ENCODE data around the gene KRT78. TPM values are rescaled to one million over a fixed set of nuclear protein-coding genes. Genes with fewer than 3 reads are reported as not detected.

KRT78 gene
- total and polyA plus RNA-seq, 4 donors, result 0.06 TPM; not detected in 3

DNA sequence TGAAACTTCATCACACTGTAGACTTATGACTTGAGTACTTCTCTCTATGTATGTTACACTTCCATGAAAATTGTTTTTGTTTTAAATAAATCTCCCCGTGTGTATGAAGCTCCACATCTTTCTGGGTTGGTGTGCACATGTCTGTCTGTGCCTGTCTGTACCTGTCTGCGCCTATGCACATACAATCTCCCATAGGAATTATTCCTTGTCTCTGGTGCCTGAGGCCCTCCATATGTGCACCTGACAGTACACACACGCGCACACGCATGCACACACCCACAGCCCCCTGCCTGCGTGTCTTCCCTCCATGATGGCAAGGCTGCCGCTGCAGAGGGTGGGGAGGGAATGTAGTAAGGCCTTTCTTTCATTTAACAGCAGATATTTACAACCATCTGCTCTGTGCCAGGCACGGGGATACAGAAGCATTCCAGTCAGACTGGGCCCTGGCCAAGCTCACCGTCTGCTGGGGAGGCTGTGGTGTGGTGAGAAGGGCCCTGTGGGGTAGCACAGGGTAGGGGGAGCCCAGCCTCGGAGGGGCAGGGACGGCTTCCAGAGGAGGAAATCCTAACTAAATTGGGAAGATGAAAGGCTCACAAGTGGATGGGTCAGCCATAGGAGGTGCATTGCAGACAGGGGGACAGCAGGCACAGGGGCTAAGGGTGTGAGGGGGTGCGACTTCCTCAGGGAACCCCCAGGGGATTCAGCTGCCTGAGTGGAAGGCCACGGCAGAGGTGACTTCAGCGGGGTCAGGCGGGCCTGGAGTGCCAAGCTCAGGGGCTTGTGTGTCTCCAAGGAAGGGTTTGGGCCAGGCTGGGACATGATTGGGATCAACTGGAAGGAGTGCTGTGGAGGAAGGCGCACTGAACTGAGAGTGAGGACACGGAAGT lies 30.0 kb upstream of the KRT78 start:
- Histone ChIP-seq H3K4me1 (ENCODE audit: control insufficient read depth in 4 of 4, insufficient read depth in 4 of 4, low read length in 3 of 4) (peaks cover 0 to 12% (median 4%) of the 10 kb centered on the region in 4 donors), H3K4me3 (ENCODE audit: low read depth in 1 of 3, low read length in 3 of 3) (no peak overlapping the region), H3K9ac (ENCODE audit: low read depth in 1 of 2, low read length in 2 of 2) (no peak overlapping the region), H3K9me3 (ENCODE audit: control insufficient read depth in 4 of 4, low read length in 3 of 4) (no peaks in the 10 kb centered on the region), H3K27ac (ENCODE audit: low read depth in 1 of 2, low read length in 2 of 2) (no peak overlapping the region), H3K36me3 (ENCODE audit: control insufficient read depth in 4 of 4, insufficient read depth in 3 of 4, low read depth in 1 of 4, low read length in 3 of 4) (no peaks in the 10 kb centered on the region), H3K27me3 (ENCODE audit: control insufficient read depth in 4 of 4, insufficient read depth in 4 of 4, low read length in 3 of 4) (no peaks in the 10 kb centered on the region)
- no peak for DNase-seq (ENCODE audit: low spot score)
- TF ChIP-seq RXRA (IDR thresholded peaks at IDR 0.05) (no peak), NR2F2 (IDR thresholded peaks at IDR 0.05) (no peak), EGR1 (IDR thresholded peaks at IDR 0.05; ENCODE audit: low read depth in 2 of 2) (no peak), SP1 (IDR thresholded peaks at IDR 0.05) (no peak), YY1 (IDR thresholded peaks at IDR 0.05) (no peak), HNF4G (IDR thresholded peaks at IDR 0.05) (no peak), FOXA2 (IDR thresholded peaks at IDR 0.05) (no peak)
- TF ChIP-seq, protein P1, sequence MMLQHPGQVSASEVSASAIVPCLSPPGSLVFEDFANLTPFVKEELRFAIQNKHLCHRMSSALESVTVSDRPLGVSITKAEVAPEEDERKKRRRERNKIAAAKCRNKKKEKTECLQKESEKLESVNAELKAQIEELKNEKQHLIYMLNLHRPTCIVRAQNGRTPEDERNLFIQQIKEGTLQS (IDR thresholded peaks at IDR 0.05), result no peak
- TF ChIP-seq, protein P2, sequence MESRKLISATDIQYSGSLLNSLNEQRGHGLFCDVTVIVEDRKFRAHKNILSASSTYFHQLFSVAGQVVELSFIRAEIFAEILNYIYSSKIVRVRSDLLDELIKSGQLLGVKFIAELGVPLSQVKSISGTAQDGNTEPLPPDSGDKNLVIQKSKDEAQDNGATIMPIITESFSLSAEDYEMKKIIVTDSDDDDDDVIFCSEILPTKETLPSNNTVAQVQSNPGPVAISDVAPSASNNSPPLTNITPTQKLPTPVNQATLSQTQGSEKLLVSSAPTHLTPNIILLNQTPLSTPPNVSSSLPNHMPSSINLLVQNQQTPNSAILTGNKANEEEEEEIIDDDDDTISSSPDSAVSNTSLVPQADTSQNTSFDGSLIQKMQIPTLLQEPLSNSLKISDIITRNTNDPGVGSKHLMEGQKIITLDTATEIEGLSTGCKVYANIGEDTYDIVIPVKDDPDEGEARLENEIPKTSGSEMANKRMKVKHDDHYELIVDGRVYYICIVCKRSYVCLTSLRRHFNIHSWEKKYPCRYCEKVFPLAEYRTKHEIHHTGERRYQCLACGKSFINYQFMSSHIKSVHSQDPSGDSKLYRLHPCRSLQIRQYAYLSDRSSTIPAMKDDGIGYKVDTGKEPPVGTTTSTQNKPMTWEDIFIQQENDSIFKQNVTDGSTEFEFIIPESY (IDR thresholded peaks at IDR 0.05), result no peak
- WGBS, result 82% methylated on average over 17 of the region's 17 CpGs

DNA sequence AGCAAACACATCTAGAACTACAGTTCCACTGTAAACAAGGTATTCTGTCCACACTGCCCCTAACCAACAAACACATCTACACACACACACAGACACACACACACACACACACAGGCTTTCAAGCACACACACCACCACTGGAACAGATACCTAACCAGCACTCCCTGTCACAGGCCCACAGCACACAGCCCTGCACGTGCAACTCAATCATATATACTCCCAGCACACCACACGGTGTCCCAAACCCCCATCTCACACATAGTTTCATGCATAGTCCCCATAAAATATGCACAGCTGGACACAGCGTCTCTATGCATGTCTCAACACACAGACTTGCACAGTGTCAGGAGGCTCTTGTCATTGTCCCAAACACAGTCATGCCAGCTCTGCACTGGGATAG lies 28.4 kb upstream of the KRT78 start:
- Histone ChIP-seq H3K9ac (ENCODE audit: low read depth in 1 of 2, low read length in 2 of 2) (no peak overlapping the region), H3K4me3 (ENCODE audit: low read depth in 1 of 3, low read length in 3 of 3) (no peak overlapping the region), H3K36me3 (ENCODE audit: control insufficient read depth in 4 of 4, insufficient read depth in 3 of 4, low read depth in 1 of 4, low read length in 3 of 4) (no peaks in the 10 kb centered on the region), H3K27me3 (ENCODE audit: control insufficient read depth in 4 of 4, insufficient read depth in 4 of 4, low read length in 3 of 4) (no peaks in the 10 kb centered on the region), H3K4me1 (ENCODE audit: control insufficient read depth in 4 of 4, insufficient read depth in 4 of 4, low read length in 3 of 4) (peaks cover 1 to 12% (median 4%) of the 10 kb centered on the region in 4 donors), H3K9me3 (ENCODE audit: control insufficient read depth in 4 of 4, low read length in 3 of 4) (no peaks in the 10 kb centered on the region), H3K27ac (ENCODE audit: low read depth in 1 of 2, low read length in 2 of 2) (no peak overlapping the region)
- DNase-seq (ENCODE audit: low spot score), result no peak
- no peak for TF ChIP-seq GABPA (IDR thresholded peaks at IDR 0.05 in 1 of 2, conservative IDR thresholded peaks at IDR 0.05 in 1 of 2)
- TF ChIP-seq EGR1 (IDR thresholded peaks at IDR 0.05; ENCODE audit: low read depth in 2 of 2), result no peak
- TF ChIP-seq, protein P3, sequence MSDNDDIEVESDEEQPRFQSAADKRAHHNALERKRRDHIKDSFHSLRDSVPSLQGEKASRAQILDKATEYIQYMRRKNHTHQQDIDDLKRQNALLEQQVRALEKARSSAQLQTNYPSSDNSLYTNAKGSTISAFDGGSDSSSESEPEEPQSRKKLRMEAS (IDR thresholded peaks at IDR 0.05), result no peak
- no peak for TF ChIP-seq YY1 (IDR thresholded peaks at IDR 0.05)
- no peak for TF ChIP-seq HNF4A (conservative IDR thresholded peaks at IDR 0.05)
- TF ChIP-seq, protein P4, sequence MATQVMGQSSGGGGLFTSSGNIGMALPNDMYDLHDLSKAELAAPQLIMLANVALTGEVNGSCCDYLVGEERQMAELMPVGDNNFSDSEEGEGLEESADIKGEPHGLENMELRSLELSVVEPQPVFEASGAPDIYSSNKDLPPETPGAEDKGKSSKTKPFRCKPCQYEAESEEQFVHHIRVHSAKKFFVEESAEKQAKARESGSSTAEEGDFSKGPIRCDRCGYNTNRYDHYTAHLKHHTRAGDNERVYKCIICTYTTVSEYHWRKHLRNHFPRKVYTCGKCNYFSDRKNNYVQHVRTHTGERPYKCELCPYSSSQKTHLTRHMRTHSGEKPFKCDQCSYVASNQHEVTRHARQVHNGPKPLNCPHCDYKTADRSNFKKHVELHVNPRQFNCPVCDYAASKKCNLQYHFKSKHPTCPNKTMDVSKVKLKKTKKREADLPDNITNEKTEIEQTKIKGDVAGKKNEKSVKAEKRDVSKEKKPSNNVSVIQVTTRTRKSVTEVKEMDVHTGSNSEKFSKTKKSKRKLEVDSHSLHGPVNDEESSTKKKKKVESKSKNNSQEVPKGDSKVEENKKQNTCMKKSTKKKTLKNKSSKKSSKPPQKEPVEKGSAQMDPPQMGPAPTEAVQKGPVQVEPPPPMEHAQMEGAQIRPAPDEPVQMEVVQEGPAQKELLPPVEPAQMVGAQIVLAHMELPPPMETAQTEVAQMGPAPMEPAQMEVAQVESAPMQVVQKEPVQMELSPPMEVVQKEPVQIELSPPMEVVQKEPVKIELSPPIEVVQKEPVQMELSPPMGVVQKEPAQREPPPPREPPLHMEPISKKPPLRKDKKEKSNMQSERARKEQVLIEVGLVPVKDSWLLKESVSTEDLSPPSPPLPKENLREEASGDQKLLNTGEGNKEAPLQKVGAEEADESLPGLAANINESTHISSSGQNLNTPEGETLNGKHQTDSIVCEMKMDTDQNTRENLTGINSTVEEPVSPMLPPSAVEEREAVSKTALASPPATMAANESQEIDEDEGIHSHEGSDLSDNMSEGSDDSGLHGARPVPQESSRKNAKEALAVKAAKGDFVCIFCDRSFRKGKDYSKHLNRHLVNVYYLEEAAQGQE (IDR thresholded peaks at IDR 0.05), result no peak
- no peak for TF ChIP-seq NR2F2 (IDR thresholded peaks at IDR 0.05)
- no peak for TF ChIP-seq SP1 (IDR thresholded peaks at IDR 0.05)
- TF ChIP-seq, protein P1 (IDR thresholded peaks at IDR 0.05), result no peak
- no peak for TF ChIP-seq JUND (IDR thresholded peaks at IDR 0.05)
- no peak for TF ChIP-seq TAF1 (conservative IDR thresholded peaks at IDR 0.05)
- 86% methylated on average over 3 of the region's 3 CpGs for WGBS
